Measurements from ENCODE around the gene PWWP2B.

GRCh38 chr10:132442636-132443035 is 45.6 kb downstream of the PWWP2B start:
- TF ChIP-seq TAF1 (IDR thresholded peaks at IDR 0.05; ENCODE audit: low read depth, low read length) (no peak), POLR2AphosphoS5 (IDR thresholded peaks at IDR 0.05; ENCODE audit: low read depth, low read length) (no peak), POLR2A (IDR thresholded peaks at IDR 0.05; ENCODE audit: low read depth, low read length) (no peak), POU2F2 (IDR thresholded peaks at IDR 0.05; ENCODE audit: low read depth, low read length) (no peak), SPI1 (IDR thresholded peaks at IDR 0.05; ENCODE audit: low read depth, low read length) (no peak), PAX5 (IDR thresholded peaks at IDR 0.05; ENCODE audit: insufficient read depth, low read length, severe bottlenecking) (no peak)

All from GM12891 (cell line).